Measurements from ENCODE around the gene BRSK1. TPM values are rescaled to one million over a fixed set of nuclear protein-coding genes. Genes with fewer than 3 reads are reported as not detected.

Gene BRSK1
- total RNA-seq, 1 experiment from 2014 or later: 0.64 TPM

GRCh38 chr19:55358493-55358892, 74.7 kb downstream of the BRSK1 start:
- no peak for DNase-seq (ENCODE audit: low read depth)
- in situ Hi-C loops (cut with HindIII; ENCODE audit: low pct_unique_long_range_greater_than_20kb, low sequenced_read_pairs): no loop called here

- no peak for DNase-seq (ENCODE audit: low read depth)
- in situ Hi-C loops (cut with HindIII; ENCODE audit: low pct_unique_long_range_greater_than_20kb, low sequenced_read_pairs): no loop called here
Observed at GRCh38 chr19:55358943-55359908, 75.4 kb downstream of the BRSK1 start.

DNA sequence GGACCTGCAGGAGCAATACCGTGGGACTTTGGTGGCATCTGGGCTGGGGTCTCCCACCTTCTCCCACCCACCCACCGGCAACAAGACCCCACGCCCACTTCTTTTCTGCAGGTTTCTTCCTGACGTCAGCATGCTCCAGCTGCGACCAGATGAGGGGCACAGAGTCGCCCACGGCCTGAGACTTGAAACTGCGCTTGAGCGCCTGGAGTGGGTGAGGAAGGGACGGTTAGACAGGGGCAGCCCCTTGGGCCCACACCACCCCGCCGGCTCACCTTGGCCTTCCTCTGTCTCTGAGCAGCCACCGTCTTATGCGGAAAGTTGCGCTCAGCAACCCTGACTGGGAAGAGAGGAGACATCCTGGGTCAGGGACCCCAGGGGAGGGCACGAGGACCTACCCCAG, 77.1 kb downstream of the BRSK1 start:
- no peak for DNase-seq (ENCODE audit: low read depth)
- in situ Hi-C loops (cut with HindIII; ENCODE audit: low pct_unique_long_range_greater_than_20kb, low sequenced_read_pairs): no loop called here

Other genes with a start within 250 kb of the BRSK1 start
- not detected in 2 replicates for gene GP6, start 245.7 kb upstream of the BRSK1 start, total RNA-seq (2014; rRNA removed; shearing (Covaris generic); ENCODE audit: low replicate concordance)
- 58.2 and 62.1 TPM in 2 replicates for gene RDH13, start 220.8 kb upstream of the BRSK1 start, total RNA-seq (2014; rRNA removed; shearing (Covaris generic); ENCODE audit: low replicate concordance)
- gene EPS8L1, start 208.1 kb upstream of the BRSK1 start, total RNA-seq (2014; rRNA removed; shearing (Covaris generic); ENCODE audit: low replicate concordance): 21.5 and 24.1 TPM in 2 replicates
- 40.3 and 63.4 TPM in 2 replicates for gene PPP1R12C, start 166.4 kb upstream of the BRSK1 start, total RNA-seq (2014; rRNA removed; shearing (Covaris generic); ENCODE audit: low replicate concordance)
- 325 and 411 TPM in 2 replicates for gene TNNT1, start 134.8 kb upstream of the BRSK1 start, total RNA-seq (2014; rRNA removed; shearing (Covaris generic); ENCODE audit: low replicate concordance)
- not detected in 2 replicates for gene TNNI3, start 126.3 kb upstream of the BRSK1 start, total RNA-seq (2014; rRNA removed; shearing (Covaris generic); ENCODE audit: low replicate concordance)
- 30.9 and 32.8 TPM in 2 replicates for gene DNAAF3, start 117.4 kb upstream of the BRSK1 start, total RNA-seq (2014; rRNA removed; shearing (Covaris generic); ENCODE audit: low replicate concordance)
- 0.07 TPM in 1 of 2 replicates, not detected in the other for gene SYT5, start 103.7 kb upstream of the BRSK1 start, total RNA-seq (2014; rRNA removed; shearing (Covaris generic); ENCODE audit: low replicate concordance)
- gene PTPRH, start 74.5 kb upstream of the BRSK1 start, total RNA-seq (2014; rRNA removed; shearing (Covaris generic); ENCODE audit: low replicate concordance): 30.0 and 34.3 TPM in 2 replicates
- gene TMEM86B, start 55.2 kb upstream of the BRSK1 start, total RNA-seq (2014; rRNA removed; shearing (Covaris generic); ENCODE audit: low replicate concordance): 0.47 and 3.9 TPM in 2 replicates
- gene PPP6R1, start 25.0 kb upstream of the BRSK1 start, total RNA-seq (2014; rRNA removed; shearing (Covaris generic); ENCODE audit: low replicate concordance): 79.8 and 94.5 TPM in 2 replicates
- 128 and 145 TPM in 2 replicates for gene HSPBP1, start 3.9 kb upstream of the BRSK1 start, total RNA-seq (2014; rRNA removed; shearing (Covaris generic); ENCODE audit: low replicate concordance)
- gene TMEM150B, start 41.3 kb downstream of the BRSK1 start, total RNA-seq (2014; rRNA removed; shearing (Covaris generic); ENCODE audit: low replicate concordance): 0.61 and 1.3 TPM in 2 replicates
- 11.8 and 18.4 TPM in 2 replicates for gene KMT5C, start 55.9 kb downstream of the BRSK1 start, total RNA-seq (2014; rRNA removed; shearing (Covaris generic); ENCODE audit: low replicate concordance)
- gene COX6B2, start 70.7 kb downstream of the BRSK1 start, total RNA-seq (2014; rRNA removed; shearing (Covaris generic); ENCODE audit: low replicate concordance): 0.10 TPM in 1 of 2 replicates, not detected in the other
- not detected in 2 replicates for gene GARIN5B, start 79.3 kb downstream of the BRSK1 start, total RNA-seq (2014; rRNA removed; shearing (Covaris generic); ENCODE audit: low replicate concordance)
- not detected in 2 replicates for gene IL11, start 86.5 kb downstream of the BRSK1 start, total RNA-seq (2014; rRNA removed; shearing (Covaris generic); ENCODE audit: low replicate concordance)
- not detected in 2 replicates for gene TMEM190, start 92.8 kb downstream of the BRSK1 start, total RNA-seq (2014; rRNA removed; shearing (Covaris generic); ENCODE audit: low replicate concordance)
- 2.3 and 6.7 TPM in 2 replicates for gene TMEM238, start 100.3 kb downstream of the BRSK1 start, total RNA-seq (2014; rRNA removed; shearing (Covaris generic); ENCODE audit: low replicate concordance)
- 281 and 295 TPM in 2 replicates for gene RPL28, start 101.9 kb downstream of the BRSK1 start, total RNA-seq (2014; rRNA removed; shearing (Covaris generic); ENCODE audit: low replicate concordance)
- 231 and 237 TPM in 2 replicates for gene UBE2S, start 123.8 kb downstream of the BRSK1 start, total RNA-seq (2014; rRNA removed; shearing (Covaris generic); ENCODE audit: low replicate concordance)
- not detected in 2 replicates for gene SHISA7, start 159.3 kb downstream of the BRSK1 start, total RNA-seq (2014; rRNA removed; shearing (Covaris generic); ENCODE audit: low replicate concordance)
- 231 and 265 TPM in 2 replicates for gene ISOC2, start 177.6 kb downstream of the BRSK1 start, total RNA-seq (2014; rRNA removed; shearing (Covaris generic); ENCODE audit: low replicate concordance)
- gene C19orf85, start 180.8 kb downstream of the BRSK1 start, total RNA-seq (2014; rRNA removed; shearing (Covaris generic); ENCODE audit: low replicate concordance): not detected in 2 replicates
- gene ZNF628, start 192.6 kb downstream of the BRSK1 start, total RNA-seq (2014; rRNA removed; shearing (Covaris generic); ENCODE audit: low replicate concordance): 1.9 and 5.3 TPM in 2 replicates
- 94.3 and 99.9 TPM in 2 replicates for gene NAT14, start 201.2 kb downstream of the BRSK1 start, total RNA-seq (2014; rRNA removed; shearing (Covaris generic); ENCODE audit: low replicate concordance)
- 0.14 TPM in 1 of 2 replicates, not detected in the other for gene SSC5D, start 204.4 kb downstream of the BRSK1 start, total RNA-seq (2014; rRNA removed; shearing (Covaris generic); ENCODE audit: low replicate concordance)